Erythroblast (primary cell): Measurements from ENCODE around the gene ALDH9A1.
"Not testable (repeated sequence)": the region's sequence is repeated elsewhere in the genome, so short reads cannot be mapped to it uniquely, and the experiment has no call there.

Experiments used
- GATA1 ChIP-seq: IDR thresholded peaks from 2 replicates; pipeline ENCODE4 v1.6.1; 2011; ENCODE audit warnings: low read depth, mild to moderate bottlenecking, control low read depth, low read length, moderate library complexity
- POLR2A ChIP-seq: IDR thresholded peaks from 2 replicates; pipeline ENCODE4 v1.6.1; 2011; ENCODE audit warnings: mild to moderate bottlenecking, low read length

- TF ChIP-seq POLR2A, GATA1: not testable (repeated sequence)
These were observed 18.1 kb upstream of the ALDH9A1 start for GRCh38 chr1:165716265-165717051.
